Cardiac fibroblast (primary cell): ENCODE data around the gene DAP.

Experiments used
- DNase-seq, 2 donors: peaks; one replicate each; pipeline versions ENCODE4 v3.0.0 to v3.0.0-alpha.2; 2010; ENCODE audit warnings: low read depth in 2 of 2
- H3K4me3 ChIP-seq, 2 donors: replicated peaks in 1 of 2; 1 replicate in 1 of 2; 2 replicates in 1 of 2; pipeline ENCODE4 v1.5.1; 2011; ENCODE audit warnings: low read depth in 2 of 2, low read length in 2 of 2, mild to moderate bottlenecking in 2 of 2, moderate library complexity in 1 of 2
- TF ChIP-seq, protein P1 (sequence below): IDR thresholded peaks from one replicate; pipeline ENCODE4 v1.5.1; 2011; ENCODE audit warnings: low read depth, mild to moderate bottlenecking, low read length, inconsistent platforms

The DAP gene

DNA sequence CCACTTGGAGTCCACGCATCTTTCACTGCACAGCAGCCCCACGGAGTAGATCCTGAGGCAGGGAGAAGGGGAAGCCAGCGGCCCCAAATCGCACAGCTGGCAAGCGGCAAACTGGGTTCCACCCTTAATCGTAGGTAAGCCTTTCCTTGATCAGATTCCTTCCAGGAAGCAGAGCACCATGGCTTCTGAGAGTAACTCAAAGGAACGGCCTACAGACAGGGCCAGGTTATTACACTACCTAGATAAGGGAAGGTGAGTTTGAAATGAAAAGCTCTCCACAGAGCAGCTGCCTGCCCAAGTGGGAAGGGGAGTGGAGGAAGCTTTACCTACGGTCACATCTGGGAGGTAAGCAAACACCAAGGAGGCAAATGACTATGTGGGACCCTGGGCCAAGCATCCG is 7.9 kb downstream of the DAP start:
- TF ChIP-seq, protein P1, sequence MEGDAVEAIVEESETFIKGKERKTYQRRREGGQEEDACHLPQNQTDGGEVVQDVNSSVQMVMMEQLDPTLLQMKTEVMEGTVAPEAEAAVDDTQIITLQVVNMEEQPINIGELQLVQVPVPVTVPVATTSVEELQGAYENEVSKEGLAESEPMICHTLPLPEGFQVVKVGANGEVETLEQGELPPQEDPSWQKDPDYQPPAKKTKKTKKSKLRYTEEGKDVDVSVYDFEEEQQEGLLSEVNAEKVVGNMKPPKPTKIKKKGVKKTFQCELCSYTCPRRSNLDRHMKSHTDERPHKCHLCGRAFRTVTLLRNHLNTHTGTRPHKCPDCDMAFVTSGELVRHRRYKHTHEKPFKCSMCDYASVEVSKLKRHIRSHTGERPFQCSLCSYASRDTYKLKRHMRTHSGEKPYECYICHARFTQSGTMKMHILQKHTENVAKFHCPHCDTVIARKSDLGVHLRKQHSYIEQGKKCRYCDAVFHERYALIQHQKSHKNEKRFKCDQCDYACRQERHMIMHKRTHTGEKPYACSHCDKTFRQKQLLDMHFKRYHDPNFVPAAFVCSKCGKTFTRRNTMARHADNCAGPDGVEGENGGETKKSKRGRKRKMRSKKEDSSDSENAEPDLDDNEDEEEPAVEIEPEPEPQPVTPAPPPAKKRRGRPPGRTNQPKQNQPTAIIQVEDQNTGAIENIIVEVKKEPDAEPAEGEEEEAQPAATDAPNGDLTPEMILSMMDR: no peak
- no peak overlapping the region for H3K4me3 ChIP-seq
- DNase-seq: no peak

DNA sequence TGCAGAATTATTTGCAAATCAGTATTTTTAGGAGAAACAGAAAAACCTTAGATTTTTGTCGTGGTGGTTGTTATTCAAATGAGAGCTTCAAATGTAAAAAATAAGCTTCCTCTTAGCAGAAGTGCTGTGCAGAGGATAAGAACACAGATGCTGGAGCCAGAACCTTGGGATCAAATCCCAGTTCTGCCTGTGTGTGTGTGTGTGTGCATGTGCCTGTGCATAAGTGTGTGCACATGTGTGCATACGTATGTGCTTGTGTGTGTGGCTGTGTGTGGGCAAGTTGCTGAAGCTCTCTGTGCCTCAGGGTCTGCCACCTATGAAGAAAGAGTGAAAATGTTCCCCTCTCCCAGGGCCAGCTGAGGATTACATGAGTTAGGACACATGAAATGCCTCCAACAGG is 8.6 kb downstream of the DAP start:
- DNase-seq: no peak
- TF ChIP-seq, protein P1: no peak

DNA sequence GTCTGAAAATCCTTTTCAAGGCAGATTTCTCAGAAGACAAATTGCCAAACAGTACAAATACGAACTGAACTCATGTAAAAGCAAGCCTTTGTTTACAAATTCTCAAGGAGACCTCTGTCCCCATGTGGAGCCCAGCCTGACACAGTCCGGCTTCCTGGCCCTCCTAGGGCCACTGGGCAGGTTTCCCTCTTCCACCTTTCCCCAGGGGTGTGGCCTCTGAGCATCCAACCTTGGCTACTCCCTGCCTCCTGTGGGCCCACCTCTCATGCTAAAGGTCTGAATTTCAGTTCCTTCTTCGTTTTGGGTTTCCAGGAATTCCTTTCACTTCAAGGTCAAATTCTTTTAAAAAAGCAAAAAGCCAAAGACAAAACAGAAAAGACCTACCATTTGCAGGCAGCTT is 10.1 kb downstream of the DAP start:
- DNase-seq: no peak
- no peak overlapping the region for H3K4me3 ChIP-seq
- TF ChIP-seq, protein P1: no peak

More for the DNA sequence above, 8.6 kb downstream of the DAP start:
- H3K4me3 ChIP-seq: no peak overlapping the region

- H3K4me3 ChIP-seq: no peak overlapping the region
- no peak for DNase-seq
- TF ChIP-seq, protein P1: no peak
These were observed 13.1 kb downstream of the DAP start for GRCh38 chr5:10747678-10748622.

- TF ChIP-seq, protein P1: no peak
- H3K4me3 ChIP-seq: no peak overlapping the region
- no peak for DNase-seq
These were observed 14.3 kb downstream of the DAP start for GRCh38 chr5:10746711-10747110.

GRCh38 chr5:10745133-10745532 is 15.9 kb downstream of the DAP start:
- TF ChIP-seq, protein P1: no peak
- H3K4me3 ChIP-seq: no peak overlapping the region
- DNase-seq: no peak
